HUES48 (cell line): Measurements from ENCODE around the gene TMEM255B.
"Not testable (repeated sequence)": the region's sequence is repeated elsewhere in the genome, so short reads cannot be mapped to it uniquely, and the experiment has no call there.

Experiments
- H3K27ac ChIP-seq: one replicate; pipeline ENCODE4 v1.7.0; 2013; ENCODE audit warnings: low read depth, low read length, inconsistent platforms
- H3K27me3 ChIP-seq: 2 replicates; pipeline ENCODE4 v1.6.1; 2013; ENCODE audit warnings: mild to moderate bottlenecking, low read length; ENCODE audit not compliant: control insufficient read depth, insufficient read depth
- H3K36me3 ChIP-seq: 2 replicates; pipeline ENCODE4 v1.6.1; 2013; ENCODE audit warnings: low read length; ENCODE audit not compliant: control insufficient read depth, insufficient read depth
- H3K4me1 ChIP-seq: 2 replicates; pipeline ENCODE4 v1.6.1; 2013; ENCODE audit warnings: mild to moderate bottlenecking, low read length; ENCODE audit not compliant: control insufficient read depth, insufficient read depth
- H3K4me3 ChIP-seq: 2 replicates; pipeline ENCODE4 v1.5.1; 2013; ENCODE audit warnings: mild to moderate bottlenecking, low read depth, low read length
- H3K9ac ChIP-seq: 2 replicates; pipeline ENCODE4 v1.6.1; 2013; ENCODE audit warnings: mild to moderate bottlenecking, low read depth, low read length, moderate library complexity
- H3K9me3 ChIP-seq: 2 replicates; pipeline ENCODE4 v1.6.1; 2013; ENCODE audit warnings: low read length; ENCODE audit not compliant: control insufficient read depth, insufficient read depth

Gene TMEM255B

DNA sequence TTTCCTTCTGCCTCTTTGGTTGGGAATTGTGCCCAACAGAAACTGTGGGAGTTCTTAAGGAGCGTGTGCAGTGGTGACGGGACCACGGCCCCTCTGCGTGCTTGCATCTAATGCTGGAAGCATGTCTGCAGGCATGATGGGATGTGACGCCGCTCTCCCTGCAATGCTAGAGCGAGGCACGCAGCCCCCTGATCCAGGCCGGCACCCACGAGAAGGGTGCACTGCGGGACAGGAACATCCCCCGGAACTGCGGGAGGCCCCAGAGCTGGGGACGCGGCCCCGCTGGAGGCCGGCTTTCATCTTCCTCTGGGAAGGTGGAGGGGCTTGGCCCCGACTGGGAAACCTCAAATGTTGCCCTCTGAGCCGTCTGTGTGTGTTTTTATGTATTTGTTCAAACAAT, 32.7 kb downstream of the TMEM255B start:
- H3K4me3 ChIP-seq, result no peak overlapping the region

DNA sequence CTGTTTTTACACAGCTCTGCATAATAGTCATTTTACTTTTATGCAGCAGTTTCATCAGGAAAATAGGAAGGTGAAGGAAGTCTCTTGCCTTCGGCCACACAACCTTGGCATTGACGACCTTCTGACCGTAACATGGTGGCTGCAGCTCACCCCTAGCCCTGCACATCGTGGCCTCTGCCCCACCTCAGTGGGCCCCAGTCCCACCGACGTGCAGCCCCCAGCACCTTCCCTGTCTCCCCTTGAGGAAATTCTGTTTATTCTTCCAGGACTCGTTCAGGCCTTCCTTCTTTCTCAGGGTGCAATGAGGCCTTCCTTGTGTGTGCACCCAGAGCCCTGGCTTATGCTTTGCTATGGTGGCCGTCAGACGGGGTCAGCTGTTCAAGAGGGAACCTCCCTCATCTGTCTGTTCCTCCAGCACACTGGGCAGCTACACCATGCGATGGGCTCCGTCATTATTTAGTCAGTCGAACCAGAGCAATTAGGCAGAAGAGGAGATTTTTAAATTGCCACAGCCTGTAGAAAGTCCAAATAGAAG, 33.3 kb downstream of the TMEM255B start:
- H3K4me1 ChIP-seq, result no peaks in the 10 kb centered on the region
- no peaks in the 10 kb centered on the region for H3K27me3 ChIP-seq
- no peaks in the 10 kb centered on the region for H3K36me3 ChIP-seq
- H3K9me3 ChIP-seq, result no peaks in the 10 kb centered on the region
- H3K9ac ChIP-seq, result no peak overlapping the region
- H3K4me3 ChIP-seq, result no peak overlapping the region
- no peak overlapping the region for H3K27ac ChIP-seq

More for the DNA sequence above, 32.7 kb downstream of the TMEM255B start:
- Histone ChIP-seq H3K36me3 (no peaks in the 10 kb centered on the region), H3K27ac (no peak overlapping the region), H3K9me3 (no peaks in the 10 kb centered on the region), H3K9ac (no peak overlapping the region), H3K27me3 (no peaks in the 10 kb centered on the region), H3K4me1 (no peaks in the 10 kb centered on the region)

- Histone ChIP-seq H3K9me3 (no peaks in the 10 kb centered on the region), H3K4me3 (no peak overlapping the region), H3K36me3 (no peaks in the 10 kb centered on the region), H3K9ac (no peak overlapping the region), H3K27ac (no peak overlapping the region), H3K27me3 (no peaks in the 10 kb centered on the region), H3K4me1 (no peaks in the 10 kb centered on the region)
Observed at GRCh38 chr13:113792886-113793717, 34.1 kb downstream of the TMEM255B start.

DNA sequence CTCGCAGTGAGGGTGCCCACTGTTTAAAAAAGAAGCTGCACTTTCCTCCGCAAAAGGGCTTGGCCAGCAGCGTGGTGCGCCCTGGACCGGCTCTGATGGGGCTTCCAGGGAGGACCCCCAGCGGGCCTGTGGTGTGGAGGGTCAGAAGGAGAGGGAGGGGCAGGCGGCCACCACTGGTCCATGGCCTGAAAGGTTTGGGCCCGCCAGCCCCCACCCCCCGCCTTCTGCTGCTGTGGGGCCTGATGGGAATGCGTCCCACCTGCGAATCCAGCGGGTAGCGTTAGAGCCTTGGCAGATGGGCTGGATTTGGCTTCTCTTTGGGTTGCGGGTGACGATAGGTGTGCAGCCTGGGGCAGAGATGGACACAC, 34.7 kb downstream of the TMEM255B start:
- Histone ChIP-seq H3K4me3 (no peak overlapping the region), H3K9ac (no peak overlapping the region)

DNA sequence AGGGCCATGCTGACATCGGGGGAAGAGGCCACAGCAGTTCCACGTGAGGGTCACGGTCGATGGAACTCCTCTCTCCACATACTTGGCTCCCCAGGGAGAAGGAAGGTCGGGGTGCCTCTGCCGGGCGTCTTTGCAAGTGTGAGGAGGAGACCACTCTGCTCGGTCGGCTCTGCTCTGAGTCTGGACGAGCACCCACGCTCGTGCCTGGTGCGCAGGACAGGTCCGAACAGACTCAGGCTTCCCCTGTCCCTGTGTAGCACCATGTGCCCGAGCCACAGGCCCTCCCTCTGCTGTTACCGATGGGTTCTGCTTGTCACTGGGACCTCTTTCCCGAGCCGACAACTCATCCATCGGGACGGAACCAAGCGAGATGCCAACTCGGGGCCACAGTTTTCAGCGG, 35.1 kb downstream of the TMEM255B start:
- Histone ChIP-seq H3K9me3 (no peaks in the 10 kb centered on the region), H3K36me3 (no peaks in the 10 kb centered on the region), H3K27ac (no peak overlapping the region), H3K9ac (no peak overlapping the region), H3K4me1 (no peaks in the 10 kb centered on the region), H3K4me3 (no peak overlapping the region), H3K27me3 (no peaks in the 10 kb centered on the region)

More for the DNA sequence above, 34.7 kb downstream of the TMEM255B start:
- Histone ChIP-seq H3K36me3 (no peaks in the 10 kb centered on the region), H3K27me3 (no peaks in the 10 kb centered on the region), H3K4me1 (no peaks in the 10 kb centered on the region), H3K27ac (no peak overlapping the region), H3K9me3 (no peaks in the 10 kb centered on the region)

DNA sequence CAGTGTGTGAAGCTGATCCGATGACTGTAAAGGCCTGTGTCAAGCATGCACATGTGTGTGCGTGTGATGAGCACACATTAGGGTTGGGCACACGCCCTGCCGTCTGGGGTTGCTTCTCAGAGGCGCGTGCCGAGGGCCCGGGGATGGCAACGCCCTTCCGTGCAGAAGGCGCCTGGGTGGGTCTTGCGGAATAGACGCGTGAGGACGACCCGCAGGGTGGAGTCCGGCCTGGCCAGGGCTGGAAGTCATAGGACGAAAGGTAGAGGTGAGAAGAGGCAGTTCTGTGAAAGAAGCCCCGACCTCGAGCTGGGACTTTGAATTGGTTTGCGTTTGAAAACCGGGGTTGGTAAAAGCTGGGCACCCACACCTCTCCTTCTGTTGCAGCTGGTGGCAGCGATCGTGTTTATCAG, 35.7 kb downstream of the TMEM255B start:
- Histone ChIP-seq H3K9me3 (no peaks in the 10 kb centered on the region), H3K27ac (no peak overlapping the region), H3K4me1 (no peaks in the 10 kb centered on the region), H3K36me3 (no peaks in the 10 kb centered on the region), H3K27me3 (no peaks in the 10 kb centered on the region), H3K9ac (no peak overlapping the region), H3K4me3 (no peak overlapping the region)

- not testable (repeated sequence) for H3K27me3 ChIP-seq, H3K36me3 ChIP-seq, H3K4me3 ChIP-seq, H3K27ac ChIP-seq, H3K9me3 ChIP-seq, H3K9ac ChIP-seq, H3K4me1 ChIP-seq
Observed at GRCh38 chr13:113795362-113795761, 36.3 kb downstream of the TMEM255B start.

GRCh38 chr13:113796211-113796963, 37.4 kb downstream of the TMEM255B start:
- no peaks in the 10 kb centered on the region for H3K27me3 ChIP-seq
- H3K4me3 ChIP-seq, result no peak overlapping the region
- H3K27ac ChIP-seq, result no peak overlapping the region
- no peaks in the 10 kb centered on the region for H3K4me1 ChIP-seq
- H3K9me3 ChIP-seq, result no peaks in the 10 kb centered on the region
- no peak overlapping the region for H3K9ac ChIP-seq
- no peaks in the 10 kb centered on the region for H3K36me3 ChIP-seq

DNA sequence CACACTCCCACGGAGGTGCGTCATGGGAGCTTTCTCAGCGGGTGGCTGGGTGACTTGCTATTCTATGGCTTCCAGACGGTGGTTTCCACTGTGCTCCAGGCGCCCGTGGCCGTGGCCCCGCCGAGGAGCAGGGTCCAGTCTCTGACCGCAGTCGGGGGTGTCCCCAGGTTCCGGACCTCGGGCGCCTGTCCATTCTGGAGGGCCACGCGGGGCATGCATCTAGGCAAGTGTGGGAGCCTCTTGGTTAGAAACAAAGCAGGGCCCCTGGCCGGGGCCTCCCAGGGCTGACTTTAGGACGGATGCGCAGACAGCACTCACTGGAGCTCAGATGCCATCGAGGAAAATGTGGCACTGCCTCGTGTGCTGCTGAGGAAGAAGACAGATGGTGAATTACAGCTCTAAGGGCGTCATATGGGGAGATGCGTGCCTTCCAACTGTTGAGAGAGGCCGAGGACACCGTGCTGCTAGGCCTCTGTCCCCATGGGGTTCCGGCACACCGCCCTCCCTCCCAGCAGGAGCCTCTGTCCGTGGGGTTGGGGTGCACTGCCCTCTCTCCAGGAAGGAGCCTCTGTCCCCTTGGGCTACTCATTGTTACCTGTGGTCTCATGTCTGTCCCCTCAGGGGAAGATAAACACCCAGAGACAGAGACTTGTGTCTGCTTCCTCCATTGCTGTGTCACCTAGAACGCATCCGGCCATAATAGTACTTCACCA, 38.1 kb downstream of the TMEM255B start:
- no peaks in the 10 kb centered on the region for H3K9me3 ChIP-seq
- no peak overlapping the region for H3K9ac ChIP-seq
- H3K4me1 ChIP-seq, result peaks cover 4% of the 10 kb centered on the region; the same call in 1 of the 2 replicates
- no peak overlapping the region for H3K4me3 ChIP-seq
- H3K27me3 ChIP-seq, result no peaks in the 10 kb centered on the region
- no peak overlapping the region for H3K27ac ChIP-seq
- no peaks in the 10 kb centered on the region for H3K36me3 ChIP-seq

DNA sequence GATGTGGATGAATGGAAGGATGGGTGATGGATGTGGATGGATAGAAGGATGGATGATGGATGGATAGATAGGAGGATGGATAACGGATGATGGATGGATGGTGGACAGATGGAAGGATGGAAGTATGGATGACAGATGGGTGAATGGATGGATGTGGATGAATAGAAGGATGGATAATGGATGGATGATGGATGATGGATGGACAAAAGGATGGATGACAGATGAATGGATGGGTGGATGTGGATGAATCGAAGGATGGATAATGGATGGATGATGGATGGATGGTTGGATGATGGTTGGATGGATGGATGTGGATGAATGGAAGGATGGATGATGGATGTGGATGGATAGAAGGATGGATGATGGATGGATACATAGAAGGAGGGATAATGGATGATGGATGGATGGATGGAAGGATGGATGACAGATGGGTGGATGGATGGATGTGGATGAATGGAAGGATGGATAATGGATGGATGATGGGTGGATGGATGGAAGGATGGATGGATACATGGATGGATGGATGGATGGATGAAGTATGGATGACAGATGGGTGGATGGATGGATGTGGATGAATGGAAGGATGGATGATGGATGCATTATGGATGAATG, 39.3 kb downstream of the TMEM255B start:
- Histone ChIP-seq H3K4me3 (no peak overlapping the region), H3K27me3 (no peaks in the 10 kb centered on the region), H3K36me3 (no peaks in the 10 kb centered on the region), H3K4me1 (peaks cover 4% of the 10 kb centered on the region; the same call in 1 of the 2 replicates), H3K9me3 (no peaks in the 10 kb centered on the region), H3K9ac (no peak overlapping the region), H3K27ac (no peak overlapping the region)
